Measurements from ENCODE around the gene TNFSF11.

GRCh38 chr13:42539670-42540069 lies 34.3 kb upstream of the TNFSF11 start:
- no peak for TF ChIP-seq CTCF (IDR thresholded peaks at IDR 0.05)
- TF ChIP-seq EP300 (IDR thresholded peaks at IDR 0.05) = no peak
- TF ChIP-seq POLR2AphosphoS5 (IDR thresholded peaks at IDR 0.05) = no peak
- no peak for TF ChIP-seq POLR2A (IDR thresholded peaks at IDR 0.05)
